ENCODE measurements around the gene PDS5A.
"Not testable (repeated sequence)": the region's sequence is repeated elsewhere in the genome, so short reads cannot be mapped to it uniquely, and the experiment has no call there.

Gene PDS5A

DNA sequence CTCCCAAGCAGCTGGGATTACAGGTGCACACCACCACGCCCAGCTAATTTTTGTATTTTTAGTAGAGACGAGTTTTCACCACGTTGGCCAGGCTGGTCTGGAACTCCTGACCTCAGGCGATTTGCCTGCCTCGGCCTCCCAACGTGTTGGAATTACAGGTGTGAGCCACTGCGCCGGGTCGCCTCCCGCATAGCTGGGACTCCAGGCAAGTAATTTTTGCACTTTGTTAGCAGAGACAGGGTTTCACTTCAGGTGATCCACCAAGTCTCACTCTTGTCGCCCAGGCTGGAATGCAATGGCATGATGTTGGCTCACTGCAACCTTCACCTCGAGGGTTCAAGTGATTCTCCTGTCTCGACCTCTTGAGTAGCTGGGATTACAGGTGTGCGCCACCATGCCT is 137.2 kb downstream of the PDS5A start:
- DNase-seq (ENCODE audit: low read depth in 2 of 2, low spot score in 1 of 2) = not testable (repeated sequence)

- DNase-seq (ENCODE audit: low read depth in 2 of 2, low spot score in 1 of 2) = no peak
Observed at GRCh38 chr4:39840027-39840426, 137.7 kb downstream of the PDS5A start.

GRCh38 chr4:39838431-39838830 is 139.3 kb downstream of the PDS5A start:
- DNase-seq (ENCODE audit: low read depth in 2 of 2, low spot score in 1 of 2) = not testable (repeated sequence)

DNA sequence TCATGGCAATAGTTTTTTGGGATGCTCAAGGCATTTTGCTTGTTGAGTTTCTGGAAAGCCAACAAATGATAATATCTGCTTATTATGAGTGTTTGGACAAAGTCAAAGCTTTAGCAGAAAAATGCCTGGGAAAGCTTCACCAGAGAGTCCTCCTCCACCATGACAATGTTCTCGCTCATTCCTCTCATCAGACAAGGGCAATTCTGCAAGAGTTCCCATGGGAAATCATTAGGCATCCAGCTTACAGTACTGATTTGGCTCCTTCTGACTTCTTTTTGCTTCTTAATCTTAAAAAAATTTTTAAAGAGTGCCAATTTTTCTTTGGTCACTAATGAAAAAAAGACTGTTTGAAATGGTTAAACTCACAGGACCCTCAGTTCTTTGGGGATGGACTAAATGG is 143.4 kb downstream of the PDS5A start:
- DNase-seq (ENCODE audit: low read depth in 2 of 2, low spot score in 1 of 2) = no peak

GRCh38 chr4:39825741-39826231 is 151.9 kb downstream of the PDS5A start:
- DNase-seq (ENCODE audit: low read depth in 2 of 2, low spot score in 1 of 2) = no peak

DNA sequence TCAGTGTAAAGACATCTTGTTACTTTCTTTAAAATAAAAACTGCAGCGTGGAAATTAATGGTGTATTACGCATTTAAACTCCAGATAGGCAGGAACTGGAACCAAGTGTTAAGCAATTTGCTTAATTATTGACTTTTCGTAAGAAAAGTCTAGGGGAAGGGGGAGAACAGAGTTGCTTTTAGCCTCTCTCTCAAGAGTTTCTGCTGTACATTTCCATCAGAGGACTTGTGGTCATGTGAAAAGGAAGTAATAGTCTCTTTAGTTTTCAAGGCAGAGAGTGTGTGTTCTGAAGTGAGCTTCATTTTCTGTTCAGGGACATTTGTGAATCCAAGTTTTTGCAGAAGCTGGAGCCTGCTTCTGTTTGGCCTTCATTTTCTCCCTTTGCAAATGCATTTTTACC is 152.6 kb downstream of the PDS5A start:
- DNase-seq (ENCODE audit: low read depth in 2 of 2, low spot score in 1 of 2) = no peak

GRCh38 chr4:39823191-39823590 is 154.5 kb downstream of the PDS5A start:
- DNase-seq (ENCODE audit: low read depth in 2 of 2, low spot score in 1 of 2) = no peak

GRCh38 chr4:39822662-39823061 is 155.0 kb downstream of the PDS5A start:
- no peak for DNase-seq (ENCODE audit: low read depth in 2 of 2, low spot score in 1 of 2)

DNA sequence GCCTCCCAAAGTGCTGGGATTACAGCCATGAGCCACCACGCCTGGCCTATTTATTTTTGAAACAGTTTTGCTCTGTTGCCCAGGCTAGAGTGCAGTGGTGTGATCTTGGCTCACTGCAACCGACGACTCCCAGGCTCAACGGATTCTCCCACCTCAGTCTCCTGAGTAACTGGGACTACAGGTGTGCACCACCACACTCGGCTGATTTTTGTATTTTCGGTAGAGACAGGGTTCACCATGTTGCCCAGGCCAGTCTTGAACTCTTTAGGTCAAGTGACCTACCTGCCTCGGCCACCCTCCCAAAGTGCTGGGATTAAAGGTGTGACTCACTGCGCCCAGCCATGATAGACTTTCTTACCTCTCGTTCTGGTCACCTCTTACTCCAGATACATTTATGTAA is 155.8 kb downstream of the PDS5A start:
- DNase-seq (ENCODE audit: low read depth in 2 of 2, low spot score in 1 of 2) = no peak

GRCh38 chr4:39820186-39820585 is 157.5 kb downstream of the PDS5A start:
- no peak for DNase-seq (ENCODE audit: low read depth in 2 of 2, low spot score in 1 of 2)

DNA sequence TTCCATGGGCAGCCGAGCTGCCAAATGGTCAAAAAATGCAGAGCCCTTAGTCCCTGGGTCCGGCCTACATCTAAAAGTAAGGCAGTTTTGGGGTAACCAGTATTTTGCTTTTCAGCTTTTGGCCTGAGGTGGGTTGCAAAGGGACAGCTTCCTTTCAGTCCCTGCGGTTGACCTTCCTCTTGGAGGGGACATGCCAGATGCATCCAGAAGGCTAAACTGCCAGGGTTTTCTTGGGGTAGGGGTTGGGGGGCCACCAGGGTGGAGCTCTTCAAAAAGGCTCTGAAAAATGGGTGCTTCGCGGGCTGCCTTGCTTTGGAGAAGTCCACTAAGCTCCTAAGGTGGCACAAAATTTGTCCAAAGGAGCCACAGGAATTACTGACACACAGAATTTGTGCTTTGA is 159.1 kb downstream of the PDS5A start:
- no peak for DNase-seq (ENCODE audit: low read depth in 2 of 2, low spot score in 1 of 2)

GRCh38 chr4:39814403-39815185 is 163.1 kb downstream of the PDS5A start:
- DNase-seq (ENCODE audit: low read depth in 2 of 2, low spot score in 1 of 2) = no peak

- DNase-seq (ENCODE audit: low read depth in 2 of 2, low spot score in 1 of 2) = not testable (repeated sequence)
Observed at GRCh38 chr4:39813761-39814160, 163.9 kb downstream of the PDS5A start.

GRCh38 chr4:39813033-39813432 is 164.7 kb downstream of the PDS5A start:
- DNase-seq (ENCODE audit: low read depth in 2 of 2, low spot score in 1 of 2) = not testable (repeated sequence)

DNA sequence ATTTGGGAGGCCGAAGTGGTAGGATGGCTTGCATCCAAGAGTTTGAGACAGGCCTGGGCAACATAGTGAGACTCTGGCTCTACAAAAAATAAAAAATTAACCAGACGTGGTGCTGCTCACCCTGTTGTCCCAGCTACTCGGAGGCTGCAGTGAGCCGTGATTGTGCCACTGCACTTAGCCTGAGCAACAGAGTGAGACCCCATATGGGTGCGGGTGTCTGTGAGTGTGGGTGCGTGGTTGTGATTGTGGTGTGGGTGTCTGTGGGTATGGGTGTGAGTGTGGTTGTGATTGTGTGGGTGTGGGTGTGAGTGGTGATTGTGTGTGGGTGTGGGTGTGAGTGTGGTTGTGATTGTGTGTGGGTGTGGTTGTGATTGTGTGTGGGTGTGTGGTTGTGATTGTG is 165.2 kb downstream of the PDS5A start:
- DNase-seq (ENCODE audit: low read depth in 2 of 2, low spot score in 1 of 2) = no peak

- DNase-seq (ENCODE audit: low read depth in 2 of 2, low spot score in 1 of 2) = no peak
Observed at GRCh38 chr4:39808231-39808749, 169.4 kb downstream of the PDS5A start.

GRCh38 chr4:39802005-39802404 is 175.7 kb downstream of the PDS5A start:
- no peak for DNase-seq (ENCODE audit: low read depth in 2 of 2, low spot score in 1 of 2)

- DNase-seq (ENCODE audit: low read depth in 2 of 2, low spot score in 1 of 2) = not testable (repeated sequence)
Observed at GRCh38 chr4:39792976-39793375, 184.7 kb downstream of the PDS5A start.

- no peak for DNase-seq (ENCODE audit: low read depth in 2 of 2, low spot score in 1 of 2)
Observed at GRCh38 chr4:39792529-39792928, 185.2 kb downstream of the PDS5A start.

GRCh38 chr4:39792128-39792527 is 185.6 kb downstream of the PDS5A start:
- DNase-seq (ENCODE audit: low read depth in 2 of 2, low spot score in 1 of 2) = no peak

DNA sequence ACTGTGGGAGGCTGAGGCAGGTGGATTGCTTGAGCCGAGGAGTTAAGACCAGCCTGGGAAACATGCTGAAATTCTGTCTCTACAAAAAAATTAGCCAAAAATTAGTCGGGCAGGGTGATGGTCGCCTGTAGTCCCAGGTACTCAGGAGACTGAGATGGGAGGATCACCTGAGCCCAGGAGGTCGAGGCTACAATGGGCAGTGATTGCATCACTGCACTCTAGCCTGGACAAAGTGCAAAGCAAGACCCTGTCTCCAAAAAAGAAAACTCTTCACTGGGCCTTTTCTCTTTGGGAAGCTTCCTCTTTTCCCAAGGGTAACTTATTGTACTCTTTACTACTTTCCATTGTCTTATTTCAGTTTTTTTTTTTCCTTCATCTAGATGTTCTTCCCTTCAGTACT is 190.9 kb downstream of the PDS5A start:
- DNase-seq (ENCODE audit: low read depth in 2 of 2, low spot score in 1 of 2) = no peak

DNA sequence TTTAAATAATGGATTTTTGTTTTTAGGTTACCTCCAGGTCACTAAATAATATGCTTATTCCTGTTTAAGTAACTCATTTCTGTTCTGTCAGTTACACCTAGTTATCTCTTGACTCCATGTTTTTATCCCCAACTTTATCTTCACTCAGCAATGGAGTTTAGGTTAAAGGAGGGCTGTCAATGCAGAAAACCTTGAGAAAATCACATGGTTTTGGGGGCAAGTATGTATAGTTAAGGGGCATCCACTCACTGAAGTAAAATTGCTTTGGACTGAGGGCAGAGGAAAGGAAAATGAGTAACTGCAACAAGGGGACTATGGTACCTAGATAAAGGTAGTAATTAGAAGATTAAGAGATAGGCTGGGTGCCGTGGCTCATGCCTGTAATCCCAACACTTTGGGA is 192.6 kb downstream of the PDS5A start:
- no peak for DNase-seq (ENCODE audit: low read depth in 2 of 2, low spot score in 1 of 2)

DNA sequence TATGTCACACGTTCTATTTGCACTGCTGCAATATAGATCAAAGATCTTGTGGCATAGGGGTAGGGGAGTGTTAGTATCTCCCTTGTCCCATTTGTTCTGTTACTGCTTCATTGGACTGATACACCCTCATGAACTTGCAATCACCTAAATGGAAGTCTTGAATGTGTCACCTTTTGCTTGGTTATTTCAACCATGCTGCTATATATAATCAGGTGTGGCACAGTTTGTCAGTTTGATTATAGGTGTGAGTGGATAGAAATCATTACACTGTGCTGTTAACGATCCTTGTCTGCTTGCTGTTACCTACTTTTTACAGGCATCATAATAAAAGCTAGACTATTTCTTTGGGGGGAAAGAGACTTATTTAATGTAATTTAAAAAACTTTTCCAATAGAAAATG is 195.7 kb downstream of the PDS5A start:
- DNase-seq (ENCODE audit: low read depth in 2 of 2, low spot score in 1 of 2) = not testable (repeated sequence)

Data from stimulated activated CD8-positive, alpha-beta memory T cell treated with anti-CD3 and anti-CD28 coated beads, Interleukin-4, amount 100 ng/mL, for 4 hours (primary cell).